GM18519 (cell line): ENCODE results near the gene KNCN.

Experiments used
- ATAC-seq: cut with Tn5 transposase; IDR thresholded peaks from one replicate; pipeline ENCODE4 v1.9.1; 2021; ENCODE audit warnings: mild to moderate bottlenecking, moderate library complexity; ENCODE audit not compliant: unreplicated experiment, low FRiP score

The KNCN gene

GRCh38 chr1:46569884-46570725 lies 18.7 kb upstream of the KNCN start:
- ATAC-seq, result no peak

- no peak for ATAC-seq
Measured at GRCh38 chr1:46569116-46569515, 17.7 kb upstream of the KNCN start.

DNA sequence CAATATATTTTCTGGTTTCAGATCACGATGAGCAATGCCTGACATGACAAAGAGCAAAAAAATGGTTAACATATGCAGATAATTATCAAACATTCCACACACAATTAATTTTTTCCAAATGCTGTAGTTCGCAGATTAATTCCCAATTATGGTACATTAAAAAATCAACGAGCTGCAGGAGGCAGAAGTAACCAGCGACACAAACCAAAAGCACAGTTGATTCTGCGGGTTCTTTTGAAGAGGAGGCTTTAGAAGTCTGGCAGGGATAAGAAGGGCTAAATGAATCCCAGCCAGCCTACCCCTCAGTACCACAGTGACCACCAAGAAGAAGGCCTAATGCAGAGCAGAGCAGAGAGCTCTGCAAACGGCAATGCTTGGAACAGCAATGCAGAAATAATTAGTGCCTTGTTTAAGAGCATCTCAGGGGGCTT lies 17.0 kb upstream of the KNCN start:
- no peak for ATAC-seq

- ATAC-seq, result no peak
Measured at GRCh38 chr1:46563341-46563740, 11.9 kb upstream of the KNCN start.

GRCh38 chr1:46562498-46562897 lies 11.1 kb upstream of the KNCN start:
- no peak for ATAC-seq

GRCh38 chr1:46558966-46559365 lies 7.5 kb upstream of the KNCN start:
- no peak for ATAC-seq

GRCh38 chr1:46558141-46558963 lies 6.9 kb upstream of the KNCN start:
- no peak for ATAC-seq

GRCh38 chr1:46557403-46557802 lies 6.0 kb upstream of the KNCN start:
- ATAC-seq, result no peak

DNA sequence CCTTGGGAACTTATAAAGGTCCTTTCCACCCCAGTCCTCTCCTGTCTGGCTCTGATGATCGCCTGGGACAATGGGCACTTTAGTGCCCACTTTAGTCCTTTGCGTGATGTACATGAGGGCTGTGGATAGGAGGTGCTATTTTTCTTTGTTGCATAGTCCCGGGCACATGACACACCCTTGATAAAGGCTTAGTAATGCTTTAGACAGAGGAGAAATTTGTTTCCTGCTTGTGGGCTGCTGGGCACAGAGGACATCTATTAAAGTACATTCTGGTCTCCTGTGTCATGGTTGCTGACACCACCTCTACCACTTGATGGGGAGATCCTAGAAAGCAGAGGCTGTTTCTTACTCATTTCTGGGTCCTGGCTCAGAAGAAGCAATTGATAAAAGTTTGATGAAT lies 5.4 kb upstream of the KNCN start:
- no peak for ATAC-seq

- no peak for ATAC-seq
Measured at GRCh38 chr1:46555826-46556619, 4.6 kb upstream of the KNCN start.

GRCh38 chr1:46554597-46555381 lies 3.3 kb upstream of the KNCN start:
- ATAC-seq, result no peak

DNA sequence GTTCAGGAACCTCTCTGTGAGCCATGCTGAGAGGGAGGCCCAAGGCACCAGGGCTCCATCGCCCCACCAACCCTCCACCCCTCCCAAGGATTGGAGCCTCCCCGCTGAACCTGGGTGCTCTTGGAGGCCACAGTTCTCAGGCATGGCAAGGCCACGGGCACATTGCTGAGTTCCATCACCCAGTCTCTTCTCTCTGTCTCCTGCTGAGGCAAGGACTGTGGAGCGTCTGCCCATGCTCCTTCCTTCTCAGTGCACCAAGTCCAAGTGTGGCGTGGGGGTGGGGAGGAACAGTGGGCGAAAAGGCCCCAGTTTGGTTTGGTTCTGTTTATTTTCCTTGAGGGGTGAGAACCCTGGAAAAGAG lies 2.8 kb upstream of the KNCN start:
- no peak for ATAC-seq

DNA sequence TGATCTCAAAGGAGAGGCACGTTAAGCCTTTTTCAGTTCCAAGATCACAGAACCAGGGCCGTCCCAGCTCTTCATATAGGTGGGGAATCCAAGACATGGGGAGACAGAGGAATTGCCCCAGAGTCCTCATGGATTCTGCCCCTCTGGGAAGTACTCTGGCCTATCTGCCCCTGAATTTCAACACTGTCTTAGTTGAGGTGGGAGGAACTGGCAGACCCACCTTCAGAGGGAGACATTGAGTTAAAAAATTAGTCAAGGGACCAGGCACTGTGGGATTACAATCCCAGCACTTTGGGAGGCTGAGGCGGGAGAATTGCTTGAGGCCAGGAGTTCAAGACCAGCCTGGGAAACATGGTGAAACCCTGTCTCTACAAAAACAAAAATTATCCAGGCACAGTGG lies 2.1 kb upstream of the KNCN start:
- no peak for ATAC-seq

- no peak for ATAC-seq
Measured at GRCh38 chr1:46552357-46553237, 1.1 kb upstream of the KNCN start.

DNA sequence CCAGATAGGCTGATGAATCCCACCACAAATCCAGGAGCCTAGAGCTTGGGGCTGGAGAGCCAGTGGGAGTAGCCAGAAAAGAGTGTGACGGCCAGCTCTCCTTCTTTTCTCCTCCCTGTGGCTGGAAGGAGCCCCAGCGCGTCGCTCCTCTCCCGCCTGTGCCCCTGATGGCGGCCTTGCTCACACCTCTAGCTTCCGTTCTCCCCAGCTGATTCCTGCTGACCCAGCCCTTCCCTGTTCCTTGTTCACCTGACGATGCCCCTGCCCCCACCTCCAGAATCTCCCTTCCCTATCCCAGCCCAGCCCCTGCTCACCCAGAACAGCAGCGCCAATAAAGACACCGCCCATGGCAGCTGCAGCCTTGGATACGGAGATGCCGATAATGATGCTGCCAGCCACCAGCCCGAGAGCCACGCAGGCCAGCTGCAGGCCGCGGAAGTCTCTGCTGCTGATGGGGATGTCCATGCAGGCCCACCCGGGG lies 656 bp downstream of the KNCN start:
- no peak for ATAC-seq

DNA sequence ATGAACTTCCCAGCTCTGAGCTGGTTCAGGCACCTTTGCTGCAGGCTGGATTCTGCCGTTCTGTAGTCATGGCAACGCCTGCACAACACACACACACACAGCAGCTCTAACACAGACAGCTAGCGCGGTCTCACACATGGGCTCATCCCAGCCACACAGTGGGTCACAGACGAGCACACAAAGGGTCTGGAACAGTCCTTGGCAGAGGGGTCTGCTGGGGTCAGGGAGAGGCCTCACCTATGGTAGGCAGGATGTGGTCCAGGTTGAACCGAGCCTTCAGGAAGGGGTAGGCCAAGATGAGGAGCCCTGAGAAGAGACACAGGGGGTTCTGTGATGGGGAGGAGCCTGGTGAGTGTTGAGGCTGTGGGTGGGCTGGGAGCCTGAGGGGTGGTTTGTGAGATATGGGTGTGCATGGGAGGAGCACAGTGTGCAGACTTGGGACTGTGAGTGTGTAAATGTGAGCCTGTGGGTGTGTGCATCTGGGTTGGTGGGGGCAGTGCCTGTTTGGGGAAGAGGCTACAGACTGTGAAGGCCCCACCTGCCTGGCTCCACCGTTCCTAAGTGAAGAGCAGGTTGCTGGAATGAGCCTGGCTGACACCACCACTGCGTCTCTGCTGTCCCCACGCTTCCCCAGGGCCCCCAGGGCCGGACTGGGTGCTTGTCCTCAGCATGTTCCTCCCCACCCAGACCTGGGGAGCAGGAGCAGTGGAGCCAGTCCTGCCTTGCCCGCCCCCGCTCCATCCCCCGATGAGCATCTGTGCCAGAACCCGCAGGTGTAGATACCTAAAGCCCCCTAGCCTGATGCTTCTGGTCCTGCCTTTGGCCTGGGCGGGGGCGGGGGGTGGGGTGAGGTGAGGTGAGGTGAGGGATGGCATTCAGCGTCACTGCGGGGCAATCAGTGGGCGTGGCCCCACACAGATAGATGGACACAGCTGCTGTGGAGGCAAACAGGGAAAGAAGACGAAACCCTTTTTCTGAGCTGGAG lies 1.5 kb downstream of the KNCN start:
- no peak for ATAC-seq

DNA sequence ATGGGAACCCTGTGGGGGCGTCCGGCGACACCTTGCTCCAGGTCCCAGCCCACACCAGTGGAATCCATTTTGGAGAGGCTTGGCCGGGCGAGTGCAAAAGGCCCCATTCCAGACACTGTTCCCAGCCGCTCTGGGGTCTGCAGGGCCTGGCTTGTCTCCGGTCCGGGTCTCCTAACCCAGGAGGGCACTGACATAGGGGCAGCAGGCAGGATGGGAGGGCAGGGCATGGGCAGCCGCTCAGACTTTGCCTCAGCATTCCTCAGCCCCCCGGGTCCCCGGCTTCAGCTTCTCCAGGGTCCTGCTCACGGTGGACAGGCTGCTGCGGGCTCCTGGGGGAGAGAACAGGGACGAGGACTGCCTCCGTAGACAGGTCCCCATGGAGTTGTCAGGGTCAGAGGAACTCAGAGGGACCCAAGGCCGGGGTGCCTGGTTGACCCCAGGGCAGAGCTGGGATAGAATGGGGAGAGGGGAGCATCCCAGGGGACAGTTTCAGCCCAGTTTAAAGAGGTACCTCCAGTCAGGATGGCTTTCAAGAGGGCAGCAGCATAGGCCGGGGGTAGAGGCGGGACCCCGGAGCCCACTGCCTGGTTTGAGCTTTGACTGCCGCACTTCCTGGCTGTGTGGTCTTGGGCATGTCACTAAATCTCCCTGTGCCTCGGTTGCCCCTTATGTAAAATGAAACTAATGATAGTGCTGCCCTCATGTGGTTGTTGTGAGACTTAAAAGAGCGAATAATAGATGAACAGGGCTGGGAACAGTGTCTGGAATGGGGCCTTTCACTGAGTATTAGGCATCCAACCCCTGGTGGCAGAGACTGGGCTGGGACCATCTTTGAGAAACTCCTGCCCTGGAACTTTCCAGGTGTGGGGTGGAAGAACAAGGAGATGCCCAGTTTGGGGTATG lies 3.7 kb downstream of the KNCN start:
- no peak for ATAC-seq
